NB4 (cell line): ENCODE measurements around the gene TSPAN32.

Experiments
- DNase-seq: peaks from one replicate; pipeline ENCODE4 v3.0.0; 2010; ENCODE audit warnings: low read depth
- H3K4me3 ChIP-seq: one replicate; pipeline ENCODE4 v1.5.1; 2011; ENCODE audit warnings: mild to moderate bottlenecking, low read depth, low read length, moderate library complexity
- MYC ChIP-seq: IDR thresholded peaks from 2 replicates; pipeline ENCODE4 v1.6.1; 2011; ENCODE audit warnings: low read depth, low read length
- POLR2A ChIP-seq: IDR thresholded peaks from 2 replicates; pipeline ENCODE4 v1.6.1; 2011; ENCODE audit warnings: mild to moderate bottlenecking; ENCODE audit not compliant: insufficient read length; ENCODE audit errors: extremely low read depth
- TF ChIP-seq, protein P1 (sequence below): IDR thresholded peaks from 2 replicates; pipeline ENCODE4 v1.6.1; 2011; ENCODE audit warnings: low read depth, low read length
- TF ChIP-seq, protein P2 (sequence below): IDR thresholded peaks from one replicate; pipeline ENCODE4 v1.5.1; 2012; ENCODE audit warnings: low read depth, low read length

Gene TSPAN32

DNA sequence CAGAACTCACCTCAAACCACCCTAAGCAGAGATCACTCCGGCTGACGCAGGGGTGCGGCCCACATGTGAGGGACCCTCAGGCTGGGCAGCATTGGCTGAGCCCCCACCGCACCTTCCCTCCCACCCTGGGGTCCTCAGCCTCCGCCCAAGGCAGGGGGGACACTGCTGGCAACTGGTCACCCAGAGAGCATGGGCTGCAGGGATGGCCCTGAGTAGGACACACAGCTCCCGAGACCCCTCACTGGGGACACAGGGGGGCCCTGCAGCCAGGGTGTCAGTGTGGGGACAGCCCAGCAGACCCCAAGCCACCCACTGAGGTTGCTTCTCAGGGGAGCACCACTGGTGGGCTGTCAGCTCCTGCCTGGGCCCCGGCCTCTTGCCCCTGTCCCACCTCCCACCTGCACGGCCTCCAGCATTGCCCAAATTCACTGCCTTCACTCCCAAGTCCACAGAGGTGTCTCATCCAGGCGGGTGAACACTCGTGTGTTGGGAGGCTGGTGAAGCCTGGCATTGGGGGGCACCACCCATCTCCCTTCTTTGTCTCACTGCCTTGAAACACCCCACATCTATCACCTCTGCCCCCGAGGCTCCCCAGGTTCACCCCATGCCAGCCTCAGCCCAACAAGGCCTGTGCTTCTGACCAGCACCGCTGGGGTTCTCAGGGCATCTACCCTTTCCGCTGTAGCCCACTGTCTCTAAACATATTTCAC lies 4.7 kb upstream of the TSPAN32 start:
- no peak overlapping the region for H3K4me3 ChIP-seq
- DNase-seq, result peak; percentile 3
- TF ChIP-seq, protein P1, sequence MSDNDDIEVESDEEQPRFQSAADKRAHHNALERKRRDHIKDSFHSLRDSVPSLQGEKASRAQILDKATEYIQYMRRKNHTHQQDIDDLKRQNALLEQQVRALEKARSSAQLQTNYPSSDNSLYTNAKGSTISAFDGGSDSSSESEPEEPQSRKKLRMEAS, result no peak
- TF ChIP-seq, protein P2, sequence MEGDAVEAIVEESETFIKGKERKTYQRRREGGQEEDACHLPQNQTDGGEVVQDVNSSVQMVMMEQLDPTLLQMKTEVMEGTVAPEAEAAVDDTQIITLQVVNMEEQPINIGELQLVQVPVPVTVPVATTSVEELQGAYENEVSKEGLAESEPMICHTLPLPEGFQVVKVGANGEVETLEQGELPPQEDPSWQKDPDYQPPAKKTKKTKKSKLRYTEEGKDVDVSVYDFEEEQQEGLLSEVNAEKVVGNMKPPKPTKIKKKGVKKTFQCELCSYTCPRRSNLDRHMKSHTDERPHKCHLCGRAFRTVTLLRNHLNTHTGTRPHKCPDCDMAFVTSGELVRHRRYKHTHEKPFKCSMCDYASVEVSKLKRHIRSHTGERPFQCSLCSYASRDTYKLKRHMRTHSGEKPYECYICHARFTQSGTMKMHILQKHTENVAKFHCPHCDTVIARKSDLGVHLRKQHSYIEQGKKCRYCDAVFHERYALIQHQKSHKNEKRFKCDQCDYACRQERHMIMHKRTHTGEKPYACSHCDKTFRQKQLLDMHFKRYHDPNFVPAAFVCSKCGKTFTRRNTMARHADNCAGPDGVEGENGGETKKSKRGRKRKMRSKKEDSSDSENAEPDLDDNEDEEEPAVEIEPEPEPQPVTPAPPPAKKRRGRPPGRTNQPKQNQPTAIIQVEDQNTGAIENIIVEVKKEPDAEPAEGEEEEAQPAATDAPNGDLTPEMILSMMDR, result no peak
- TF ChIP-seq POLR2A, result no peak
- no peak for TF ChIP-seq MYC

DNA sequence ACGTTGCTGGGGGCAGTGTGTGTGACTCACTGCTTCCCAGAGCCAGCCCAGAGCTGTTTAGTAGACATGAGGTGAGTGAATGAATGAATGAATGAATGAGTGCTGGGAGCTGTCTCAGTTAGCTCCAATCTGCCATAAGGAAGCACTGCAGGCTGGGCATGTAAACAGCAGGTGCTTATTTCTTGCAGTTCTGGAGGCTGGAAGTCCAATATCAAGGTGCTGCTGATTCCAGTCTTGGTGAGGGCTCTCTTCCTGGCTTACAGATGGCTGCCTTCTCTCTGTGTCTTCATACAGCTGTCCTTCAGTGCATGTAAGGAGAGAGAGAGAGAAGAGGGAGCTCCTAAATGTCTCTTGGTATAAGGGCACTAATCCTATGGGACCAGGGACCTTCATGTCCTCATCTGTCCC lies 4.2 kb upstream of the TSPAN32 start:
- DNase-seq, result peak; percentile 5
- TF ChIP-seq MYC, result no peak
- TF ChIP-seq, protein P1, result no peak
- TF ChIP-seq, protein P2, result no peak
- TF ChIP-seq POLR2A, result no peak
- H3K4me3 ChIP-seq, result no peak overlapping the region

DNA sequence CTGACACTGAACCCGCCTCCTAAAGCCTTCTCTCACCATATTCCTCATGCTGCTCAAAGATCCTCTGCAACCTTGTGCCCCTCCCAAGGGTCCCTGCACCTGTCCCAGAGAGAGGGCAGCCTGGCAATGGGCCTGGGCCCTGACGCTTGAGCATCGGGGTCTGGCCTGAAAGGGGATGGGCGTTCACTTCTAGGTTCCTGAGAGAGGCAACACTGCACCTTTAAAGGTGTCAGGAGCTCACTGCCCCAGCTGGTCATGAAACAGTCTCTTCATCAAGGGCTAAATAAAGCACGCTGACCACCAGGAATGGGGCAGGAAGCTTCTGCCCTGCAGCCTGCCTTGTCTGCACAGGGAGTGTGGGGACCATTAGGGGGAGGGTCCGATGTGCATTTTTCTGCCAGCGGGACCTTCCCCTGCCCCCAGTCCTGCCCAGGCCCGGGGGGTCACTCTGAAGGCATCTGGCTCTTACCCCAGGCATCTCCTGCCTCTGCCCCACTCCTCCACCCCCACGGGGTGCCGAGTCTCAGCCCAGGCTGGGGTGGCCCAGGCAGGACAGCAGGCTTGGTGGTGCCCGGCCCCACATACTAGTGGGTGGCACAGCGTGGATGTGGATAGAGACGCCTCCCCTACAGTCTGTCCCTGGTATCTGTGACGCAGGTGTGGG lies 3.5 kb upstream of the TSPAN32 start:
- H3K4me3 ChIP-seq, result no peak overlapping the region
- DNase-seq, result no peak
- TF ChIP-seq MYC (no peak), POLR2A (no peak)
- TF ChIP-seq, protein P1, result no peak
- TF ChIP-seq, protein P2, result no peak

DNA sequence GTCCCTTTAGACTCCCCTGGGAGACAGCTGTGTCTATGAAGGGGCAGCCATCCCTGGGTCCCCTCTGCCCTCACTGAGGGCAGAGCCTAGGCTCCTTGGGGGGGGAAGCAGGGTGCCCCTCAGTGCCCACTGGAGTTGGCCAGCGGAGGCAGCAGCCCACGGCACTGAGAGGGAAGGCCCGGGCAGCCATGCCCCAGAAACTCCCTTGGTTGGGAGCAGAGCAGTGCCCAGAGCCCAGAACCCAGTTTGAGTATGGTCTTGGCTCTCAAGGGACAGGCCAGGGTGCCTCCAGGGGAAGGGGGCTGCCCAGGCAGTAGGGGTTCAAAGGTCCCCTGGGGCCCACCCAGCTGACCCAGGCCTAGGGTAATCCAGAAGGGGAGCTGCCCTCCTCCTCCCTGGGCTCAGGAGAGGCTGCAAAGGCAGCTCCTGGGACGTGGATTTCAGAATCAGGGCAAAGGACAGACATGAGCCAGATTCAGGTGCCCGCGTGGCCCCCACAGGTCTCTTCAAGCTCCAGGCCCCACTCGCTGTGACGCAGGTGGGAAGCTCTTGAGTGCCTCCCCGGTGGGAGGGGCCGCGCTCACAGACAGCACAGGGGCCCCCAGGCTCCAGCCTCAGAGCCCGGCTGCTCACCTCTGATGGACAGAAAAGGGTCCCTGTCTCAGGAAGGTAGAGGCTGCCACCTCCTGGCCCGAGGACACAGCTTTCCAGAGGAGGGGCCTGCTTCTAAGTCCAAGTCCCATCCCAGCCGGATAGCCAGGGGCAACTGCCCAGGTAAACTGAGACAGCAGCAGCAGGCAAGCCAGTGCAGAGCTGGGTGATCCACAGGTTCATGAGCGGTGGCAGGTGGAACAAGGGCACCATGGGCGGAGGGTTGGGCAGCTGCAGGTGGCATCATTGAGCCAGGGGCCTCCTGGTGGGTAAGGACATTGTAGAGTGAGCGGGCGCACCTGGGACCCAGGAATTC lies 2.7 kb upstream of the TSPAN32 start:
- H3K4me3 ChIP-seq, result no peak overlapping the region
- DNase-seq, result peak; percentile 35
- TF ChIP-seq POLR2A, result no peak
- TF ChIP-seq, protein P1, result no peak
- TF ChIP-seq MYC, result no peak
- TF ChIP-seq, protein P2, result no peak

DNA sequence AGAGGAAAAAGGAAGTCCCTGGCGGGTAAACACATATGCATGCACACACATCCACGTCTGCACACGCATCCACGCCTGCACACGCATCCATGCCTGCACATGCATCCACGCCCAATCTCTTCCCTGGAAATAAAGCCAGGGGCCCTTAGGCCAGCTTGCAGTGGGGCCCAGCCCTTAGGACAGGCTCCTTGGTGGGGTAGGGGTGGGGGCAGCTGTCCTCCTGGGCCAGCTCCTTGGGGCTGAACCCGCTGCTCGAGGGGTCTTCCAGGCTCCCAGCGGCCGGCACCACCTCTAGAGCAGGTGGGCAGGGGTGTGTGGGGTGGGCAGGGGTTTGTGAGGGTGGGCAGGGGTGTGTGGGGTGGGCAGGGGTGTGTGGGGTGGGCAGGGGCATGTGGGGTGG lies 2.0 kb upstream of the TSPAN32 start:
- TF ChIP-seq POLR2A (no peak), MYC (no peak)
- TF ChIP-seq, protein P1, result no peak
- TF ChIP-seq, protein P2, result no peak
- no peak overlapping the region for H3K4me3 ChIP-seq
- DNase-seq, result peak; percentile 8
